IPS-18c (cell line): ENCODE results near the gene HECTD1.
"Not testable (repeated sequence)": the region's sequence is repeated elsewhere in the genome, so short reads cannot be mapped to it uniquely, and the experiment has no call there.

Experiments used
- H3K4me3 ChIP-seq: 2 replicates; pipeline ENCODE4 v1.7.0; 2013; ENCODE audit warnings: low read depth, mild to moderate bottlenecking, low read length, moderate library complexity; ENCODE audit not compliant: insufficient read depth
- H3K9me3 ChIP-seq: one replicate; pipeline ENCODE4 v1.6.1; 2013; ENCODE audit warnings: mild to moderate bottlenecking, low read length, moderate library complexity; ENCODE audit not compliant: control insufficient read depth, insufficient read depth

Gene HECTD1

GRCh38 chr14:31057035-31057434 is 150.6 kb downstream of the HECTD1 start:
- Histone ChIP-seq H3K9me3 (no peaks in the 10 kb centered on the region), H3K4me3 (no peak overlapping the region)

- H3K9me3 ChIP-seq, H3K4me3 ChIP-seq: not testable (repeated sequence)
Measured at GRCh38 chr14:31052905-31053586, 154.5 kb downstream of the HECTD1 start.

- Histone ChIP-seq H3K4me3 (no peak overlapping the region), H3K9me3 (no peaks in the 10 kb centered on the region)
Measured at GRCh38 chr14:31051511-31051910, 156.1 kb downstream of the HECTD1 start.

GRCh38 chr14:31051023-31051422 is 156.6 kb downstream of the HECTD1 start:
- Histone ChIP-seq H3K4me3 (no peak overlapping the region), H3K9me3 (no peaks in the 10 kb centered on the region)
